ENCODE data around the gene INSM1. TPM values are rescaled to one million over a fixed set of nuclear protein-coding genes. Genes with fewer than 3 reads are reported as not detected.
A peak's percentile ranks its signal among the peaks of the same experiment; 100 is the strongest.
"Not testable (repeated sequence)": the region's sequence is repeated elsewhere in the genome, so short reads cannot be mapped to it uniquely, and the experiment has no call there.

INSM1 gene
- total RNA-seq, 2 experiments from 2014 or later, result not detected

GRCh38 chr20:20340443-20340842 lies 27.5 kb upstream of the INSM1 start:
- no peak overlapping the region for H3K4me3 Mint-ChIP-seq
- no peaks in the 10 kb centered on the region for H3K9me3 Mint-ChIP-seq
- H3K27ac Mint-ChIP-seq, result no peak overlapping the region
- no peaks in the 10 kb centered on the region for H3K27me3 Mint-ChIP-seq
- H3K36me3 Mint-ChIP-seq (ENCODE audit: low read depth), result no peaks in the 10 kb centered on the region
- no peak for DNase-seq
- CTCF ChIA-PET, result interaction anchor here (0.5 kb wide), 1 partner anchor 1564 kb away, joined by 3 read pairs; no protein-coding TSS in a partner anchor
- POLR2A ChIA-PET, result no interaction called here
- no peaks in the 10 kb centered on the region for H3K4me1 Mint-ChIP-seq

- no peak overlapping the region for H3K27ac Mint-ChIP-seq
- H3K9me3 Mint-ChIP-seq, result no peaks in the 10 kb centered on the region
- H3K27me3 Mint-ChIP-seq, result no peaks in the 10 kb centered on the region
- ChIA-PET CTCF (interaction anchor here (0.6 kb wide), 1 partner anchor 826 kb away, joined by 7 read pairs; no protein-coding TSS in a partner anchor), POLR2A (no interaction called here)
- no peaks in the 10 kb centered on the region for H3K36me3 Mint-ChIP-seq (ENCODE audit: low read depth)
- H3K4me3 Mint-ChIP-seq, result no peak overlapping the region
- H3K4me1 Mint-ChIP-seq, result no peaks in the 10 kb centered on the region
- DNase-seq, result no peak
These were observed 26.5 kb upstream of the INSM1 start for GRCh38 chr20:20341371-20341770.

DNA sequence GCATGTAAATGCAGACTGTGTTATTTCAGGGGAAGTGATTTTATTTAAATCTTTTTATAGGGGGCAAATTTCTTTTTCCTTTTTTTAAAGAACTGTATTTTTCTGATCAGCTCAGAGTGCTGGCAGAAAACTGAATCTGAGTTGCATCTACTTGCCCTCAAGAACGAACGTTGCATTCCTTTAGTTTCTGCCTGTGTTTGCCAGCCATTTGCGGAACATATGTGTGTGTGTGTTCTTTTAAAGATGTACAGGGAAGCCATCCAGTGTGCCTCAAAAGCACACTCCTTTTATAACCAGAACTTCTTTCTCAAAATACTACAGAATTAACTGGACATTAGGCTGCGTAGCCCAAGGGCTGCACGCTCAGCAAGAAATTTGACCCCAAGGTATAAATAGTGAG lies 25.8 kb upstream of the INSM1 start:
- no peak for DNase-seq
- CTCF ChIA-PET, result no interaction called here
- Mint-ChIP-seq H3K27me3 (no peaks in the 10 kb centered on the region), H3K9me3 (no peaks in the 10 kb centered on the region), H3K4me3 (no peak overlapping the region), H3K27ac (no peak overlapping the region), H3K36me3 (ENCODE audit: low read depth) (no peaks in the 10 kb centered on the region), H3K4me1 (no peaks in the 10 kb centered on the region)
- POLR2A ChIA-PET, result no interaction called here

DNA sequence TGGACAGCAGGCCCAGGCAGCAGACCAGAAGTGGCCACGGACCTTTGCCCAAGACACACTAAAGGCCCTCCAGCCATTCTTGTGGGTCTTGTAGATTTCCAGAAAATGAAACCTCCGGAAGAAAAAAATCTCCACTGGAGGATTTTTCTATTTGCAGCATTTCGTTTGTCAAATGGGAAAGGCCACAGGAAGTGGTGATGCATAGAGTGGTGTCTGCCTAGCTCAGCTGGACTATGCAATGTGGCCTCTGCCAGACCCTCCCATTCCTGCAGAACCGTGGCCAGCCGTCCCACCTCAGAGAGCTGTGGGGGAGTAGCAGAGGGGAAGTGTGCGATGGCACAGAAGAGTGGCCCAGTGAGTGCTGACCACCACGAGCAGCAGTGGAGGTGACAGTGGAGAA lies 24.0 kb upstream of the INSM1 start:
- DNase-seq, result no peak
- Mint-ChIP-seq H3K4me3 (no peak overlapping the region), H3K4me1 (no peaks in the 10 kb centered on the region), H3K36me3 (ENCODE audit: low read depth) (no peaks in the 10 kb centered on the region), H3K27ac (no peak overlapping the region), H3K27me3 (peaks cover 3% of the 10 kb centered on the region), H3K9me3 (no peaks in the 10 kb centered on the region)
- POLR2A ChIA-PET, result no interaction called here
- CTCF ChIA-PET, result interaction anchor here (0.6 kb wide), 1 partner anchor 58 kb away, joined by 3 read pairs; no protein-coding TSS in a partner anchor

DNA sequence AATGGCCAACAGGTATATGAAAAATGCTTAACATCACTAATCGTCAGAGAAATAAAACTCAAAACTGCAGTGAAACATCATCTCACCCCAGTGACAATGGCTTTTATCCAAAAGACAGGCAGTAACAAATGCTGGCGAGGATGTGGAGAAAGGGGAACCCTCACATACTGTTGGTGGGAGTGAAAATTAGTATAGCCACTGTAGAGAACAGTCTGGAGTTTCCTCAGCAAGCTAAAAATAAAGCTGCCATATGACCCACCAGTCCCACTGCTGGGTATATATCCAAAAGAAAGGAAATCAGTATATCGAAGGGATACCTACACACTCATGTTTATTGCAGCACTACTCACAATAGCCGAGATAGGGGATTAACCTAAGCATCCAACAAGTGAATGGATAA lies 23.4 kb upstream of the INSM1 start:
- Mint-ChIP-seq H3K4me1 (no peaks in the 10 kb centered on the region), H3K27ac (no peak overlapping the region), H3K36me3 (ENCODE audit: low read depth) (no peaks in the 10 kb centered on the region), H3K9me3 (no peaks in the 10 kb centered on the region), H3K4me3 (no peak overlapping the region), H3K27me3 (peaks cover 6% of the 10 kb centered on the region)
- POLR2A ChIA-PET, result no interaction called here
- CTCF ChIA-PET, result no interaction called here
- no peak for DNase-seq

- Mint-ChIP-seq H3K9me3 (peaks cover 6% of the 10 kb centered on the region), H3K27me3 (peaks cover 15% of the 10 kb centered on the region), H3K27ac (no peak overlapping the region), H3K4me3 (no peak overlapping the region), H3K36me3 (ENCODE audit: low read depth) (peaks cover 2% of the 10 kb centered on the region), H3K4me1 (no peaks in the 10 kb centered on the region)
- DNase-seq, result no peak
- ChIA-PET POLR2A (no interaction called here), CTCF (no interaction called here)
These were observed 14.3 kb upstream of the INSM1 start for GRCh38 chr20:20353576-20353975.

DNA sequence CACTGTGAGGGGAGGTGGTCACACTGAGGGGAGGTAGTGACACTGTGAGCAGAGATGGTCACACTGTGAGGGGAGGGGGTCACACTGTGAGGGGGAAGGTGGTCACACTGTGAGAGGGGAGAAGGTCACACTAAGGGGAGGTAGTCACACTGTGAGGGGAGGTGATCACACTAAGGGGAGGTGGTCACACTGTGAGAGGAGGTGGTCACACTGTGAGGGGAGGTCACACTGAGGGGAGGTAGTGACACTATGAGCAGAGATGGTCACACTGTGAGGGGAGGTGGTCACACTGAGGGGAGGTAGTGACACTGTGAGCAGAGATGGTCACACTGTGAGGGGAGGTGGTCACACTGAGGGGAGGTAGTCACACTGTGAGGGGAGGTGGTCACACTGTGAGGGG lies 12.4 kb upstream of the INSM1 start:
- H3K27ac Mint-ChIP-seq; H3K9me3 Mint-ChIP-seq; POLR2A ChIA-PET; H3K4me3 Mint-ChIP-seq; DNase-seq; H3K36me3 Mint-ChIP-seq (ENCODE audit: low read depth); CTCF ChIA-PET; H3K4me1 Mint-ChIP-seq: not testable (repeated sequence)
- H3K27me3 Mint-ChIP-seq, result peaks cover 12% of the 10 kb centered on the region

- CTCF ChIA-PET, result no interaction called here
- peaks cover 2% of the 10 kb centered on the region for H3K36me3 Mint-ChIP-seq (ENCODE audit: low read depth)
- no peak overlapping the region for H3K4me3 Mint-ChIP-seq
- H3K4me1 Mint-ChIP-seq, result peaks cover 12% of the 10 kb centered on the region
- no peak overlapping the region for H3K27ac Mint-ChIP-seq
- H3K27me3 Mint-ChIP-seq, result peaks cover 40% of the 10 kb centered on the region
- POLR2A ChIA-PET, result no interaction called here
- DNase-seq, result no peak
- peaks cover 6% of the 10 kb centered on the region for H3K9me3 Mint-ChIP-seq
These were observed 9.1 kb upstream of the INSM1 start for GRCh38 chr20:20358801-20359200.

GRCh38 chr20:20359628-20360027 lies 8.3 kb upstream of the INSM1 start:
- Mint-ChIP-seq H3K4me1 (peaks cover 15% of the 10 kb centered on the region), H3K4me3 (no peak overlapping the region), H3K27me3 (peaks cover 44% of the 10 kb centered on the region)

GRCh38 chr20:20360464-20360863 lies 7.4 kb upstream of the INSM1 start:
- DNase-seq, result peak; percentile 38
- Mint-ChIP-seq H3K27ac (no peak overlapping the region), H3K9me3 (no peaks in the 10 kb centered on the region), H3K36me3 (ENCODE audit: low read depth) (no peaks in the 10 kb centered on the region), H3K4me3 (no peak overlapping the region), H3K27me3 (peaks cover 51% of the 10 kb centered on the region), H3K4me1 (peaks cover 17% of the 10 kb centered on the region)
- ChIA-PET CTCF (no interaction called here), POLR2A (no interaction called here)

More at GRCh38 chr20:20359628-20360027, 8.3 kb upstream of the INSM1 start:
- no peak overlapping the region for H3K27ac Mint-ChIP-seq
- peaks cover 2% of the 10 kb centered on the region for H3K36me3 Mint-ChIP-seq (ENCODE audit: low read depth)
- no peak for DNase-seq
- ChIA-PET CTCF (no interaction called here), POLR2A (no interaction called here)
- peaks cover 3% of the 10 kb centered on the region for H3K9me3 Mint-ChIP-seq

GRCh38 chr20:20362774-20363433 lies 5.0 kb upstream of the INSM1 start:
- H3K9me3 Mint-ChIP-seq, result no peaks in the 10 kb centered on the region
- ChIA-PET CTCF (no interaction called here), POLR2A (no interaction called here)
- H3K4me3 Mint-ChIP-seq, result no peak overlapping the region
- no peaks in the 10 kb centered on the region for H3K36me3 Mint-ChIP-seq (ENCODE audit: low read depth)
- DNase-seq, result no peak
- peaks cover 65% of the 10 kb centered on the region for H3K27me3 Mint-ChIP-seq
- no peak overlapping the region for H3K27ac Mint-ChIP-seq
- peaks cover 21% of the 10 kb centered on the region for H3K4me1 Mint-ChIP-seq

GRCh38 chr20:20363434-20363798 lies 4.5 kb upstream of the INSM1 start:
- Mint-ChIP-seq H3K4me3 (no peak overlapping the region), H3K27ac (peak overlapping the region; percentile 6), H3K9me3 (no peaks in the 10 kb centered on the region), H3K4me1 (peaks cover 21% of the 10 kb centered on the region), H3K27me3 (peaks cover 65% of the 10 kb centered on the region), H3K36me3 (ENCODE audit: low read depth) (no peaks in the 10 kb centered on the region)
- ChIA-PET POLR2A (no interaction called here), CTCF (no interaction called here)
- no peak for DNase-seq

DNA sequence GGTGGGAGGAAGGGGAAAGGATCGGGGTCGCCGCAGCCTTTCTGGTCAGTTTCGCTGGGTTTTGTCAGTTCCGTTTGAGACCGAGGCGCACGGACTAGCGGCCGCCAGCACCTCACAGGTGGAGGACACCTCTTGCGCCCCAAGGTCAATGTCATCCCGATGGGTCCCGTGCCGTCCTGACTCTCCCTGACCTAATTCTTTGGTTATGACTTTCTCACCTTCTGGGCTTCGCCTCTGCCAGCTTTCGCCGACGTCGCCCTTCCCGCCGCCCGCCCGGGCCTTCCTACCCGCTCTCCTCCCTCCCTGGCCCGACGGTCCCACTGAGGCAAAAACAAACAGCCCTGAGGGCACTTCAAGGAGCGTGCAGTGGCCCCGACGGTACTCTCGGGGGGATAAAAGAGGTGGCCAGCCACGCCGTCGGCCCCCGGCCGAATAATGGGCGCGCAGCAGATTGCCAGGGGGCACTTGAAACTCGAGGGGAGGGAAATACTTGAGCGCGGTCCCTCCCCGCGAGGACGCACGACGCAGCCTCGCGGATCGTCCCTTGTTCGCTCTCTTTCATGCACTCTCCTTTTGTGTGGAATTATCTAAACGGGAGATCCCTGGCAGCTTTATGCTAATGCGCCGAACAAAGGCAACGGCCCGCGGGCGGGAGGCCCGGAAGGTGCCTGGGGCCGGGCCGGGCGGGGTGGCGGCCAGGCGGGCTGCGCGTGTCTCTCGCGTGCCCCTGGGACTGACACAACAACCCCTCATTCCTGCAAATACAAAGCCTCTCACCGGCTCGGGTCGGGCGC lies 3.9 kb upstream of the INSM1 start:
- ChIA-PET CTCF (no interaction called here), POLR2A (no interaction called here)
- H3K27ac Mint-ChIP-seq, result no peak overlapping the region
- H3K4me1 Mint-ChIP-seq, result peaks cover 21% of the 10 kb centered on the region
- H3K4me3 Mint-ChIP-seq, result peak overlapping the region; percentile 27
- H3K27me3 Mint-ChIP-seq, result peaks cover 65% of the 10 kb centered on the region
- DNase-seq, result no peak
- no peaks in the 10 kb centered on the region for H3K9me3 Mint-ChIP-seq
- no peaks in the 10 kb centered on the region for H3K36me3 Mint-ChIP-seq (ENCODE audit: low read depth)
